ENCODE measurements around the gene PLCH1. TPM values are rescaled to one million over a fixed set of nuclear protein-coding genes. Genes with fewer than 3 reads are reported as not detected.

The PLCH1 gene
- total RNA-seq, 1 donor from 2014 or later = 5.1 TPM

DNA sequence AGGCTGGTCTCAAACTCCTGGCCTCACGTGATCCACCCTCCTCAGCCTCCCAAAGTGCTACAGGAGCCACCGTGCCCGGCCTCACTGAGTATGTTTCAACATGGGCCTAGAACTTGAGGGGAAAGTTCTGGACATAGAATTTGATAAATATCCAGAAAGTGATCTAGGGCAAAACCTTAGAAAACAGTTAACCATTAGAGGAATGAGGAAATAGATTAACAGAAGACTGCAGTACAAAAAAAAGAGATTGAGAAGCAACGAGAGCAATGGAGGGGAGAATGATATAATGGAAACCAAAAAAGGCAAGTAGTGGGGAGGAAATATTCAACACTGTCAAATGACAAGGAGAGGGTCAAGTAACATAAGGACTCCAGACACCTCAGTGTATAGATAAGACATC, 191.5 kb downstream of the PLCH1 start:
- no peak for DNase-seq (ENCODE audit: low spot score)

- no peak for DNase-seq (ENCODE audit: low spot score)
Measured at GRCh38 chr3:155550391-155550790, 194.5 kb downstream of the PLCH1 start.

DNA sequence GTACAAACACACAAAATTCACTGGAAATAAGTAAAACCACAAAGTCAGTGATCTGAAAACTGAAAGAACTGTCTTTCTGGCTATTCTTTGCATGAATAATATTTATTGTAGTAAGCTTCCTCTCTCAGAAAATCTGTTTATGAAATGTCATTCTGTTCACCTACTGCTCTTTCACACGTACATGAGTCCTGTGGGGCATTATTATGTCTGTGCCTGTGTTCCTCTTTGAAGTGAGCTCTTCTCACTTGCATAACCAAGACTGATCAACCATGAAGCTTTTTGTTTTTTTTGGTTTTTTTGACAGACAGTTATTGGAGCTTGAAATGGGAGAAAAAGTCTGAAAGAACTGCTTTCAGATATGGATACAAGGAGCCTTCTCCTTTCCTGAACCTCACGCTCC, 195.8 kb downstream of the PLCH1 start:
- DNase-seq (ENCODE audit: low spot score) = no peak

- peak; percentile 88 for DNase-seq (ENCODE audit: low spot score)
Measured at GRCh38 chr3:155548195-155548594, 196.7 kb downstream of the PLCH1 start.

GRCh38 chr3:155535098-155535497, 209.8 kb downstream of the PLCH1 start:
- no peak for DNase-seq (ENCODE audit: low spot score)

DNA sequence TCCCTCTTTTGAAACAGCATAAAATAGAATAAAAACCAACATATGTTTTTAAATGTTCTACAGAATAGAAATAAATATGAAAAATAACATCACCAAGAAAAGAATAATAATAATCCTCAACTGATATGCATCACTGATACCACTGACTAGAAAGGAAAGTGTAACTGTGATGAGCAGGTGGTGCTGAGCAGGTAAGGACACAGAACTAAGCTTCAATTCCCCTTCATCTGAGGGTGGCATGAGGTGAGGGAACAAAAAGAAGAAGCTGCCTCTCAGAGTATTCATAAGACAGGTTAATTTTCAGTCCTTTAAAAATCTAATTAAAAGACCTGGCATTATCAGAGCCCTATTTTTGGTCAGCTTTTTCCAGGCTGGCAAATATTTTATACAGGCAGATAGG, 216.3 kb downstream of the PLCH1 start:
- DNase-seq (ENCODE audit: low spot score) = no peak

DNA sequence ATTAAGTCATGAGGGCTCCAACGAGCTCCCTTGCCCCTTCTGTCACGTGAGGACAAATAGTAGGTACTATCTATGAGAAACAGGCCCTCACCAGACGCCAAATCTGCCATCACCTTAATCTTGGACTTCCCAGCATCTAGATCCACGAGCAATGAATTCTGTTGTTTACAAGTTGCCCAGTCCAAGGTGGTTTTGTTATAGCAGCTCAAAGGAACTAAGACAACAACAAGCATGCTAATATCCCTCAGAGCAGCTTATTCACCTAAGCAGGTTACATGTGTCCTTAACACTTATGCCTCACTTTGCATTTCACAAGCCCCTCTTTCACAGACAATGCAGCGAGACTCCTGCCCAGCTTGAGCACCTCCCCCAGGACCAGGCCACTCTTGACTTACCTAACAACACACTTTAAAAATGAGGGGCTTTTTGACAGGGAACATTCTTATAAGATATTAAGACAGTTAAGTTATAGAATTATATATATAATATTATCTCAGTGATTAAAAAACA, 219.5 kb downstream of the PLCH1 start:
- no peak for DNase-seq (ENCODE audit: low spot score)

- DNase-seq (ENCODE audit: low spot score) = peak; percentile 38
Measured at GRCh38 chr3:155520463-155520862, 224.4 kb downstream of the PLCH1 start.

DNA sequence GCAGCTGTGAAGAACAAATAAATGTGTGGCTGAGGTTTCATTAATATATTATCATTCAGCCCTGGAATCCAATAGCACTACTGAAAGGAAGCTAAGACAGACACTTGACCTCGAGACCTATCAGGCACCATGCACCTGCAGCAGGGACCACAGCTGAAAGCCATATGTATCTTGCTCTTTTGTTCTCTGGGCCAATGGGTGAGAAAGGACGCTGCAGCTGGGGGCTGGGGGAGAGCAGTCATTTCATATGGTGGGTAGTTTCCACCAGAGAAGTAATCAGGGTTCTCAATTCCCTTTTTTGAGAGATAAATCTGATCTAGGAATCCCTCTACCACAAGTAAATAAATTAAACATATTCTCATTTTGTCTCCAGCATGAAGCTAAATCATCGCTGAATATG, 225.8 kb downstream of the PLCH1 start:
- DNase-seq (ENCODE audit: low spot score) = no peak

GRCh38 chr3:155517903-155518302, 227.0 kb downstream of the PLCH1 start:
- no peak for DNase-seq (ENCODE audit: low spot score)

GRCh38 chr3:155516439-155516838, 228.4 kb downstream of the PLCH1 start:
- no peak for DNase-seq (ENCODE audit: low spot score)

DNA sequence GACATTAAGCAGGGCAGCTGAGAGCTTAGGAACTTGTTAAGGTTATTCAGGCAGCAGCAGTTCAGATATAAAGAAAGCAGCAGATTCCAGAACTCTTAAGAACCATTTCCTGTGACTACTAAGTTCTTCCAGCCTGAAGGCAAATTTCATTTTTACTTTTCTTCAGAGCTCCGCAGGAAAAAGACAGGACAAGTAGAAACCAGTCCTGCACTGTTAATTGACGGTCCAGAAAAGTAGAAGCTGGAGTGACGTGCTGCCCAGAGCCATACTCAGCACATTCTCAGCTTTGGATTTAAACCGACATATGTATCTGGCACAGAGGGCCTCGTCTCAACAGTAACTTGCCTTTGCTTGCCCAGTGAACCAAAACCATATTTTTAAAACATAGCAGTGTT, 232.0 kb downstream of the PLCH1 start:
- DNase-seq (ENCODE audit: low spot score) = peak; percentile 54

GRCh38 chr3:155512175-155512866, 232.6 kb downstream of the PLCH1 start:
- DNase-seq (ENCODE audit: low spot score) = no peak

DNA sequence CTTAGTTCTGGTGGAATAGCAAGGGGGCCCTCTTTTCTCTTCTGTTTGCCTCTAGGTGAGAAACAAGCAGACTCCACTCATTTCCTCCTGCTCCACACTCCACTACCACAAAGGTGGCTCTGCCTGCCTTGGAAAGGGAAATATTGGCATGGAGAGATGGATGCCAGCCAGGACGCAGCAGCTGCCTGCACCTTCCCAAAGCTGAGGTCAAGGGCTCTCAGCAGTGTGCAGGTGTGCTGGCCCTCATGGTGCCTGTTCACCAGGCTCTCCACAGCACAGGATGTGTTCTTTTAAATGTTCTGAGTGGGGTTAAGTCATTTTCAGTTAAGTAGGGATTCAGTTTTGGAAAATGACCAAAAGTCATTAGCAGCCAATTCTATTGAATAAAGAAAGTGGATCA, 240.2 kb downstream of the PLCH1 start:
- DNase-seq (ENCODE audit: low spot score) = no peak

DNA sequence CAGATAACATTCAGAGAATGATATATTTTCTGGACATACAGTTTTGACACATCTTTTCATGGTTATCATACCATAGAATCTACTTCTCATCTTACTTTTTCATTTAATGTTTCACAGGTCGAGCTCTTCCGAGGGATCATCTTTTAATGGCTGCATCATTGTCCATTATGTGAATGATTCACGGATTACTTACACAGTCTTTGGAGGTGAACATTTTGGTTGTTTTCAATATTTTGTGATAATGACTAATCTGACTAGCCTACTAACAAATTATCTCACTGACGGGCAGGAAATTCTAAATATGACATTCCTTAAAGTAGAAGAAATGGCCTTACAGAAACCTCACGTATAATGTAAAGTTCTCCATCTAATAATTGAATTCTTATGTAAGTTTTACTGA, 242.2 kb downstream of the PLCH1 start:
- no peak for DNase-seq (ENCODE audit: low spot score)

- DNase-seq (ENCODE audit: low spot score) = no peak
Measured at GRCh38 chr3:155500194-155500818, 244.6 kb downstream of the PLCH1 start.

GRCh38 chr3:155497930-155498647, 246.8 kb downstream of the PLCH1 start:
- no peak for DNase-seq (ENCODE audit: low spot score)

DNA sequence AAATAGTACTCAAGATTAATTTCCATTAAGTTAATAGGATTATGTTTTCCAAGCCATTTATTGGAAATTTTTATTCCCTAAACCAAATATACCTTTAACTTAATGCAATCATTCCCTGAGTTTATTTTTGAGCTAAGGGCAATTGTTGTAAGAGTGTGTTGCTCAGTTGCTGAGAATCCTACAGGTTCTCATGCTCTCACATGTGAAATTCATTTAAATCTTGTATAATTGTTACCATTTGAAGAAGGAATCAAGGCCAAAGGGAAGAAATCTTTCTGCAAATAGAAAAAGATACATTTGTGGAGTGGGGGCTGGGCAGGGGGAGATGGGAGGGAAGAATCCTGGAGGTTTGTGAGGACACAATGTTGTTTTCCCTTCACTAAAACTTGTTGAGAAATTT, 248.7 kb downstream of the PLCH1 start:
- DNase-seq (ENCODE audit: low spot score) = no peak

- no peak for DNase-seq (ENCODE audit: low spot score)
Measured at GRCh38 chr3:155495387-155495786, 249.5 kb downstream of the PLCH1 start.

- no peak for DNase-seq (ENCODE audit: low spot score)
Measured at GRCh38 chr3:155494332-155494731, 250.5 kb downstream of the PLCH1 start.

DNA sequence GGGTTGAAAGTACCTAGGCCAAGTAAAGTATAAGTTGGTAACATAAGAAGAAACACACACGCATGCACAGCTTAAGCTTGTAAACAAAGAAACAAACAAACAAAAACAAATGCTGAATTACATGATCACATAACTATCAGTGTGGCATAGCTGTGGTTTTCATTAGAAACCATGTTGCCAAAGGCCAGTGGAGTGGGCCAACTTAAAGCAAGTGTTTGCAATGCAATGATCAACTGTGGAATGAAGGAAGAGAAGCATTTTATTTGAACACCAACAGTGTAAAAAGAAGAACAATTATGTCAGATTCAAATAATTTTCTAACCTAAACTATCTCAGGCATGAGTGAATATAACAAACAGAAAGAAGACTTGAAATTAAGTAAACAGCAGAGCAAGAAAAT, 252.0 kb downstream of the PLCH1 start:
- DNase-seq (ENCODE audit: low spot score) = no peak

- no peak for DNase-seq (ENCODE audit: low spot score)
Measured at GRCh38 chr3:155491696-155492095, 253.2 kb downstream of the PLCH1 start.

GRCh38 chr3:155488671-155489070, 256.2 kb downstream of the PLCH1 start:
- DNase-seq (ENCODE audit: low spot score) = no peak
